Trophoblast cell (in vitro differentiated cells and primary cell): Measurements from ENCODE around the gene SMAP2.

Experiments
- DNase-seq, 2 donors: peaks; one replicate each; pipeline ENCODE4 v3.0.0-alpha.2; 2016
- H2AFZ ChIP-seq: 2 replicates; pipeline ENCODE4 v1.6.1; 2013; ENCODE audit warnings: low read length, moderate library complexity, mild to moderate bottlenecking; ENCODE audit not compliant: insufficient read depth, poor library complexity
- H2AK5ac ChIP-seq: 2 replicates; pipeline ENCODE4 v1.6.1; 2013; ENCODE audit warnings: mild to moderate bottlenecking, low read length
- H2BK120ac ChIP-seq: 2 replicates; pipeline ENCODE4 v1.6.1; 2013; ENCODE audit warnings: low read length, mild to moderate bottlenecking, moderate library complexity; ENCODE audit not compliant: insufficient read depth, poor library complexity
- H2BK12ac ChIP-seq: 2 replicates; pipeline ENCODE4 v1.6.1; 2013; ENCODE audit warnings: mild to moderate bottlenecking, low read length, moderate library complexity
- H2BK5ac ChIP-seq: 2 replicates; pipeline ENCODE4 v1.6.1; 2013; ENCODE audit warnings: low read length, low read depth, moderate library complexity, mild to moderate bottlenecking; ENCODE audit not compliant: poor library complexity
- H3K14ac ChIP-seq: 2 replicates; pipeline ENCODE4 v1.6.1; 2013; ENCODE audit warnings: mild to moderate bottlenecking, low read length
- H3K18ac ChIP-seq: 2 replicates; pipeline ENCODE4 v1.6.1; 2013; ENCODE audit warnings: mild to moderate bottlenecking, low read length
- H3K23ac ChIP-seq: 2 replicates; pipeline ENCODE4 v1.6.1; 2013; ENCODE audit warnings: low read length
- H3K27ac ChIP-seq: 2 replicates; pipeline ENCODE4 v1.5.1; 2013; ENCODE audit warnings: low read depth, mild to moderate bottlenecking, inconsistent platforms, low read length, moderate library complexity
- H3K27me3 ChIP-seq: 2 replicates; pipeline ENCODE4 v1.6.1; 2013; ENCODE audit warnings: inconsistent platforms, mild to moderate bottlenecking, low read length, moderate library complexity; ENCODE audit not compliant: insufficient read depth
- H3K36me3 ChIP-seq, 2 experiments: 1 replicate in 1 of 2; 2 replicates in 1 of 2; pipeline ENCODE4 v1.6.1; 2013; ENCODE audit warnings: low read length in 2 of 2, mild to moderate bottlenecking in 2 of 2, moderate library complexity in 1 of 2; ENCODE audit not compliant: insufficient read depth in 2 of 2, control insufficient read depth in 1 of 2
- H3K4ac ChIP-seq: 2 replicates; pipeline ENCODE4 v1.6.1; 2013; ENCODE audit warnings: low read depth, mild to moderate bottlenecking, low read length, moderate library complexity
- H3K4me1 ChIP-seq, 2 experiments: 1 replicate in 1 of 2; 2 replicates in 1 of 2; pipeline ENCODE4 v1.6.1; 2013; ENCODE audit warnings: low read length in 2 of 2, mild to moderate bottlenecking in 2 of 2, moderate library complexity in 1 of 2; ENCODE audit not compliant: insufficient read depth in 2 of 2, control insufficient read depth in 1 of 2
- H3K4me2 ChIP-seq: 2 replicates; pipeline ENCODE4 v1.6.1; 2013; ENCODE audit warnings: inconsistent platforms, mild to moderate bottlenecking, low read length, moderate library complexity
- H3K4me3 ChIP-seq: 2 replicates; pipeline ENCODE4 v1.5.1; 2013; ENCODE audit warnings: mild to moderate bottlenecking, low read depth, low read length, inconsistent platforms
- H3K79me1 ChIP-seq: one replicate; pipeline ENCODE4 v1.6.1; 2013; ENCODE audit warnings: low read length
- H3K79me2 ChIP-seq: 2 replicates; pipeline ENCODE4 v1.6.1; 2013; ENCODE audit warnings: low read length, mild to moderate bottlenecking; ENCODE audit not compliant: control insufficient read depth, insufficient read depth, poor library complexity
- H3K9ac ChIP-seq: 2 replicates; pipeline ENCODE4 v1.6.1; 2013; ENCODE audit warnings: mild to moderate bottlenecking, low read length
- H3K9me3 ChIP-seq: 2 replicates; pipeline ENCODE4 v1.6.1; 2013; ENCODE audit warnings: low read depth, mild to moderate bottlenecking, control low read depth, inconsistent platforms, low read length; ENCODE audit not compliant: insufficient read depth
- H4K12ac ChIP-seq: 2 replicates; pipeline ENCODE4 v1.6.1; 2013; ENCODE audit warnings: low read depth, mild to moderate bottlenecking, low read length, moderate library complexity
- H4K8ac ChIP-seq: 2 replicates; pipeline ENCODE4 v1.6.1; 2013; ENCODE audit warnings: low read depth, mild to moderate bottlenecking, low read length, moderate library complexity
- H4K91ac ChIP-seq: one replicate; pipeline ENCODE4 v1.6.1; 2013; ENCODE audit warnings: low read depth, mild to moderate bottlenecking, low read length, moderate library complexity
- WGBS: extraction: QIAGEN DNeasy Blood & Tissue Kit; methylation state at CpG from one replicate; pipeline ENCODE4 v1.1.7; 2013; ENCODE audit warnings: missing lambda C conversion rate; ENCODE audit not compliant: insufficient read length, insufficient coverage; ENCODE audit errors: extremely low coverage; 5-methylcytosine and 5-hydroxymethylcytosine counted together

SMAP2 gene

DNA sequence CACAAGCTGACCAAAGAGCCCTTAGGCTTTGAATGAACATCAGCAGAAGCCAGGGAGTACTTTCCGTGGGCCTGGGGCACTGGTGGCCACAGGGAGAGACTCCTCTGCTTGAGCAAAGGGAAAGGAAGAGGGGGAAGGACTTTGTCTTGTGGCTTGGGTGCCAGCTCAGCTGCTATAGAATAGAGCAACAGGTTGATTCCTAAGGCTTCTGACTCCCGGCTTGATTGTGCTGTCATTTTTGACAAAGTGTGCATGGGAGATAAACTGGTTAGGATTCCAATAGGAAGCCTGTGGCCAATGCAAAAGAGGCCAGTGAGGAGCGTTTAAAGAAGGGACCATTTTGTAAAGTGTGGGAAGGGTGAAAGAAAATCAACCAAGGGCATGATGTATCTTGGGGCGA is 11.9 kb upstream of the SMAP2 start:
- no peak for DNase-seq
- Histone ChIP-seq H3K27ac (no peak overlapping the region), H3K27me3 (no peaks in the 10 kb centered on the region), H3K4me1 (no peaks in the 10 kb centered on the region), H3K9me3 (no peaks in the 10 kb centered on the region), H3K9ac (peak overlapping the region; percentile 29), H2AFZ (no peak overlapping the region), H2BK12ac (no peak overlapping the region), H4K12ac (no peak overlapping the region), H3K4me2 (no peak overlapping the region), H3K14ac (no peak overlapping the region), H2AK5ac (no peak overlapping the region), H3K79me2 (no peaks in the 10 kb centered on the region), H3K4ac (no peak overlapping the region), H4K91ac (no peak overlapping the region), H3K79me1 (no peaks in the 10 kb centered on the region), H2BK120ac (no peak overlapping the region), H3K4me3 (no peak overlapping the region), H4K8ac (no peak overlapping the region), H3K23ac (no peak overlapping the region), H3K18ac (no peak overlapping the region), H2BK5ac (no peak overlapping the region), H3K36me3 (no peaks in the 10 kb centered on the region)
- WGBS: no CpG with 5 or more reads among the region's 4 CpGs

- no peak overlapping the region for H4K12ac ChIP-seq
- H3K9me3 ChIP-seq: no peaks in the 10 kb centered on the region
- H3K4me2 ChIP-seq: no peak overlapping the region
- no peak overlapping the region for H4K8ac ChIP-seq
- no peak overlapping the region for H3K9ac ChIP-seq
- no peak overlapping the region for H2BK120ac ChIP-seq
- no peak overlapping the region for H3K4me3 ChIP-seq
- H2BK12ac ChIP-seq: no peak overlapping the region
- no peak overlapping the region for H3K27ac ChIP-seq
- no peak for DNase-seq
- no peaks in the 10 kb centered on the region for H3K36me3 ChIP-seq
- H3K4me1 ChIP-seq: no peaks in the 10 kb centered on the region
- H3K18ac ChIP-seq: no peak overlapping the region
- no CpG with 5 or more reads among the region's 2 CpGs for WGBS
- no peaks in the 10 kb centered on the region for H3K79me1 ChIP-seq
- H3K4ac ChIP-seq: no peak overlapping the region
- H3K27me3 ChIP-seq: no peaks in the 10 kb centered on the region
- H3K79me2 ChIP-seq: no peaks in the 10 kb centered on the region
- H3K23ac ChIP-seq: no peak overlapping the region
- no peak overlapping the region for H2AK5ac ChIP-seq
- no peak overlapping the region for H3K14ac ChIP-seq
- no peak overlapping the region for H2BK5ac ChIP-seq
- no peak overlapping the region for H4K91ac ChIP-seq
- H2AFZ ChIP-seq: no peak overlapping the region
Measured at GRCh38 chr1:40362199-40362598, 11.3 kb upstream of the SMAP2 start.

GRCh38 chr1:40362699-40363098 is 10.8 kb upstream of the SMAP2 start:
- Histone ChIP-seq H3K27me3 (no peaks in the 10 kb centered on the region), H3K27ac (no peak overlapping the region), H4K12ac (no peak overlapping the region), H3K79me2 (no peaks in the 10 kb centered on the region), H2BK5ac (no peak overlapping the region), H4K8ac (no peak overlapping the region), H3K36me3 (no peaks in the 10 kb centered on the region), H3K18ac (no peak overlapping the region), H3K4me2 (no peak overlapping the region), H4K91ac (no peak overlapping the region), H3K23ac (no peak overlapping the region), H3K14ac (no peak overlapping the region), H3K79me1 (no peaks in the 10 kb centered on the region), H2BK12ac (no peak overlapping the region), H3K4me1 (no peaks in the 10 kb centered on the region), H2AFZ (no peak overlapping the region), H3K4ac (no peak overlapping the region), H3K9me3 (no peaks in the 10 kb centered on the region), H2AK5ac (no peak overlapping the region), H3K4me3 (no peak overlapping the region), H3K9ac (no peak overlapping the region), H2BK120ac (no peak overlapping the region)
- no peak for DNase-seq
- WGBS: no CpG with 5 or more reads among the region's 2 CpGs

DNA sequence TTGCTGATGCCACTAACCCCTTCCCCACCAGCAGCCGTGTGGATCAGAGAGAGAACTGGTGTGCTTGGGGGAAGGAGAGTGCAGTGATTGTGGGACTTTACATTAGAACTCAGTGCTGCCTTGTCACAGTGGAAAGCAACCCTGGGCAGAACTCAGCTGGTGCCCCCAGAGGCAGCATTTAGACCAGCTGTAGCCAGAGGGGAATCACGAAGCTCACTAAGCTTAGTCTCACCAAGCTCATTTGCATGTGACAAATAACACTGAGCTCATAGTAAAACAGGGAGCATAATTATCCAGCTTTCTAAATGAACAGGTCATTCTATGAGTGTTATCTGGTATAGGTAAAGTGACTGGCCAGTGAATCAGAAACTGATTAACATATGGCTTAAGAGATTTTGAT is 9.8 kb upstream of the SMAP2 start:
- no CpG with 5 or more reads among the region's 2 CpGs for WGBS
- DNase-seq: no peak
- no peak overlapping the region for H2AFZ ChIP-seq
- no peak overlapping the region for H2BK5ac ChIP-seq
- H3K79me1 ChIP-seq: no peaks in the 10 kb centered on the region
- H4K12ac ChIP-seq: no peak overlapping the region
- H3K9ac ChIP-seq: no peak overlapping the region
- H4K91ac ChIP-seq: no peak overlapping the region
- no peak overlapping the region for H3K23ac ChIP-seq
- H3K4me1 ChIP-seq: no peaks in the 10 kb centered on the region
- no peak overlapping the region for H3K18ac ChIP-seq
- no peak overlapping the region for H2BK120ac ChIP-seq
- H3K27ac ChIP-seq: no peak overlapping the region
- H3K9me3 ChIP-seq: no peaks in the 10 kb centered on the region
- no peak overlapping the region for H3K4me2 ChIP-seq
- no peak overlapping the region for H2BK12ac ChIP-seq
- H3K4ac ChIP-seq: no peak overlapping the region
- no peaks in the 10 kb centered on the region for H3K79me2 ChIP-seq
- no peak overlapping the region for H3K14ac ChIP-seq
- H3K4me3 ChIP-seq: no peak overlapping the region
- H3K27me3 ChIP-seq: no peaks in the 10 kb centered on the region
- H3K36me3 ChIP-seq: no peaks in the 10 kb centered on the region
- H2AK5ac ChIP-seq: no peak overlapping the region
- H4K8ac ChIP-seq: no peak overlapping the region
